Measurements from ENCODE around the gene RABGGTB.

- TF ChIP-seq EZH2 (IDR thresholded peaks at IDR 0.05; ENCODE audit: insufficient read depth, poor library complexity, severe bottlenecking): no peak
- TF ChIP-seq EZH2phosphoT487 (IDR thresholded peaks at IDR 0.05; ENCODE audit: insufficient read depth, low read depth): no peak
These were observed 6.0 kb downstream of the RABGGTB start for GRCh38 chr1:75792091-75792490.
